Cardiac muscle cell (in vitro differentiated cells and primary cell): Measurements from ENCODE around the gene ATRNL1. TPM values are rescaled to one million over a fixed set of nuclear protein-coding genes. Genes with fewer than 3 reads are reported as not detected.

Experiments used
- DNase-seq, 2 donors: peaks; one replicate each; pipeline versions ENCODE4 v3.0.0 to v3.0.0-alpha.2; 2010 to 2017; ENCODE audit warnings: low read depth in 1 of 2, low spot score in 1 of 2
- H3K27ac ChIP-seq: fragments of 200-600 bp; sonication (generic); 2 replicates; pipeline ENCODE4 v1.5.1; 2016
- H3K27me3 ChIP-seq: fragments of 200-600 bp; sonication (generic); 2 replicates; pipeline ENCODE4 v1.6.0; 2016; ENCODE audit warnings: control low read depth
- H3K36me3 ChIP-seq: fragments of 200-600 bp; sonication (generic); 2 replicates; pipeline ENCODE4 v1.5.1; 2016; ENCODE audit warnings: control low read depth
- H3K4me1 ChIP-seq: fragments of 200-600 bp; sonication (generic); 2 replicates; pipeline ENCODE4 v1.8.1; 2017; ENCODE audit warnings: low read depth, mild to moderate bottlenecking, mixed run types
- H3K4me3 ChIP-seq: fragments of 200-600 bp; sonication (generic); 2 replicates; pipeline ENCODE4 v1.5.1; 2016; ENCODE audit warnings: mild to moderate bottlenecking
- H3K9me3 ChIP-seq: fragments of 200-600 bp; sonication (generic); 2 replicates; pipeline ENCODE4 v1.5.1; 2017; ENCODE audit warnings: low read depth, mild to moderate bottlenecking, control low read depth
- polyA plus RNA-seq: library from polyadenylated mRNA; unstranded; fragments of >200 nt; fragmentation: Nextera tagmentation; extraction: Ambion mirVana; gene quantifications from 2 replicates; pipeline ENCODE4 v1.2.1, GENCODE V29; 2016
- total RNA-seq: library from RNA; depleted of rRNA; stranded (reverse); fragments of >200 nt; gene quantifications from 2 replicates; pipeline ENCODE4 v1.2.3, GENCODE V29; 2016
- TF ChIP-seq, protein P1 (sequence below): IDR thresholded peaks from 2 replicates; pipeline ENCODE4 v1.5.1; 2012; ENCODE audit warnings: low read depth, mild to moderate bottlenecking, low read length

The ATRNL1 gene
- total and polyA plus RNA-seq, 2 experiments from 2014 or later: 4.5 to 14.1 TPM

- Histone ChIP-seq H3K4me3 (no peak overlapping the region), H3K27me3 (no peaks in the 10 kb centered on the region), H3K27ac (no peak overlapping the region), H3K36me3 (no peaks in the 10 kb centered on the region), H3K9me3 (no peaks in the 10 kb centered on the region), H3K4me1 (no peaks in the 10 kb centered on the region)
- TF ChIP-seq, protein P1, sequence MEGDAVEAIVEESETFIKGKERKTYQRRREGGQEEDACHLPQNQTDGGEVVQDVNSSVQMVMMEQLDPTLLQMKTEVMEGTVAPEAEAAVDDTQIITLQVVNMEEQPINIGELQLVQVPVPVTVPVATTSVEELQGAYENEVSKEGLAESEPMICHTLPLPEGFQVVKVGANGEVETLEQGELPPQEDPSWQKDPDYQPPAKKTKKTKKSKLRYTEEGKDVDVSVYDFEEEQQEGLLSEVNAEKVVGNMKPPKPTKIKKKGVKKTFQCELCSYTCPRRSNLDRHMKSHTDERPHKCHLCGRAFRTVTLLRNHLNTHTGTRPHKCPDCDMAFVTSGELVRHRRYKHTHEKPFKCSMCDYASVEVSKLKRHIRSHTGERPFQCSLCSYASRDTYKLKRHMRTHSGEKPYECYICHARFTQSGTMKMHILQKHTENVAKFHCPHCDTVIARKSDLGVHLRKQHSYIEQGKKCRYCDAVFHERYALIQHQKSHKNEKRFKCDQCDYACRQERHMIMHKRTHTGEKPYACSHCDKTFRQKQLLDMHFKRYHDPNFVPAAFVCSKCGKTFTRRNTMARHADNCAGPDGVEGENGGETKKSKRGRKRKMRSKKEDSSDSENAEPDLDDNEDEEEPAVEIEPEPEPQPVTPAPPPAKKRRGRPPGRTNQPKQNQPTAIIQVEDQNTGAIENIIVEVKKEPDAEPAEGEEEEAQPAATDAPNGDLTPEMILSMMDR: no peak
- no peak for DNase-seq
Measured at GRCh38 chr10:115909962-115910731, 817.0 kb downstream of the ATRNL1 start.

- Histone ChIP-seq H3K4me1 (no peaks in the 10 kb centered on the region), H3K9me3 (no peaks in the 10 kb centered on the region), H3K36me3 (no peaks in the 10 kb centered on the region), H3K27me3 (no peaks in the 10 kb centered on the region), H3K4me3 (no peak overlapping the region), H3K27ac (no peak overlapping the region)
- no peak for DNase-seq
- TF ChIP-seq, protein P1: no peak
Measured at GRCh38 chr10:115914475-115914874, 821.3 kb downstream of the ATRNL1 start.

- Histone ChIP-seq H3K27me3 (no peaks in the 10 kb centered on the region), H3K36me3 (no peaks in the 10 kb centered on the region), H3K9me3 (no peaks in the 10 kb centered on the region), H3K4me1 (no peaks in the 10 kb centered on the region), H3K27ac (no peak overlapping the region), H3K4me3 (no peak overlapping the region)
- TF ChIP-seq, protein P1: no peak
- DNase-seq: no peak
Measured at GRCh38 chr10:115915429-115915828, 822.3 kb downstream of the ATRNL1 start.

DNA sequence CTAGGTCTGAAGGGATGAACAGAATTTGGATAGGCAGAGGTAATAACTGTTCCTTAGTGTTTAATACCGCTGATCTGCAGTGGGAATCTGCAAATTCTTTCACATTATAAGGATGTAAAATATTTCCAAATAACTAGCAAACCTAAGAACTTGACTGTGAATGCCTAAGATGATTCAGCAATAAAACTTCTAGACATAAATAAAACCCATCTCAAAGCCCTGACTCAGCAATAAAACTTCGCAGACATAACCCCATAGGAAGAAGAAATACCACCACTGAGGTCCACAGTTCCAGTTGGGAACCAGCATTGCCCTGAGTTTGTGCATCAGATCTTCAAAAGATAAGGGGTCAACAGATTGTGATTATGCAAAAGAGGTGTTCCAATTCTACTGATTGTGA, 825.6 kb downstream of the ATRNL1 start:
- Histone ChIP-seq H3K36me3 (no peaks in the 10 kb centered on the region), H3K4me3 (no peak overlapping the region), H3K4me1 (no peaks in the 10 kb centered on the region), H3K9me3 (no peaks in the 10 kb centered on the region), H3K27me3 (no peaks in the 10 kb centered on the region), H3K27ac (no peak overlapping the region)
- TF ChIP-seq, protein P1: no peak
- no peak for DNase-seq

- DNase-seq: peak in 1 of 2 donors; percentile 14
- H3K4me3 ChIP-seq: no peak overlapping the region
- no peaks in the 10 kb centered on the region for H3K27me3 ChIP-seq
- H3K27ac ChIP-seq: no peak overlapping the region
- H3K36me3 ChIP-seq: no peaks in the 10 kb centered on the region
- no peaks in the 10 kb centered on the region for H3K9me3 ChIP-seq
- TF ChIP-seq, protein P1: no peak
- no peaks in the 10 kb centered on the region for H3K4me1 ChIP-seq
Measured at GRCh38 chr10:115921795-115922194, 828.6 kb downstream of the ATRNL1 start.
